ENCODE data around the gene EHBP1.
A peak's percentile ranks its signal among the peaks of the same experiment; 100 is the strongest.

The EHBP1 gene

GRCh38 chr2:63049970-63050333 is 344.4 kb downstream of the EHBP1 start (continued):
- TF ChIP-seq ZNF518A (tag by site-specific recombination; conservative IDR thresholded peaks at IDR 0.05; ENCODE audit: low read depth) (no peak), GLIS1 (tag by site-specific recombination; IDR thresholded peaks at IDR 0.05) (peak; percentile 57)

- ChIA-PET CTCF (no interaction called here), POLR2A (interaction anchor here (0.6 to 1.0 kb wide), 4 partner anchors 9 to 86 kb away, joined by 3 to 4 read pairs (median 4); no protein-coding TSS in a partner anchor)
- peaks cover 0 to 32% of the 10 kb centered on the region in 2 experiments; a peak in 1 of 3 replicates for H3K36me3 ChIP-seq (ENCODE audit: control insufficient read depth in 2 of 2, insufficient read depth in 1 of 2, low read length in 2 of 2)
- H3K4me3 ChIP-seq (ENCODE audit: low read depth, low read length) = peak within 1 kb of the TSS; percentile 70
- no peaks in the 10 kb centered on the region for H3K9me3 ChIP-seq (ENCODE audit: control insufficient read depth, insufficient read depth, low read depth, low read length)
- H3K27ac ChIP-seq (ENCODE audit: extremely low read depth, low read depth, low read length) = peak within 1 kb of the TSS; percentile 99
- H3K4me1 ChIP-seq (ENCODE audit: control insufficient read depth, insufficient read depth, low read length) = peaks cover 2% of the 10 kb centered on the region; the same call in 1 of the 2 replicates
- TF ChIP-seq ZSCAN30 (tag by site-specific recombination; IDR thresholded peaks at IDR 0.05) (0 out of 2 replicates have a peak, but pooled peaks have one; percentile 28), WT1 (tag by site-specific recombination; IDR thresholded peaks at IDR 0.05) (peak; percentile 67; the same call in 1 of the 2 replicates), ZNF341 (tag by site-specific recombination; IDR thresholded peaks at IDR 0.05; ENCODE audit: low read depth) (peak; percentile 70), ZNF335 (tag by site-specific recombination; conservative IDR thresholded peaks at IDR 0.05) (peak; percentile 89), TSHZ1 (tag by site-specific recombination; IDR thresholded peaks at IDR 0.05; ENCODE audit: borderline replicate concordance) (peak; percentile 62; the same call in 1 of the 2 replicates), ZNF654 (tag by site-specific recombination; IDR thresholded peaks at IDR 0.05; ENCODE audit: low read depth) (no peak), ZNF658 (tag by site-specific recombination; IDR thresholded peaks at IDR 0.05) (no peak), ZNF555 (tag by site-specific recombination; conservative IDR thresholded peaks at IDR 0.05) (no peak), ZNF274 (IDR thresholded peaks at IDR 0.05; ENCODE audit: low read length) (no peak), ZNF274 (tag by site-specific recombination; IDR thresholded peaks at IDR 0.05; ENCODE audit: borderline replicate concordance) (no peak), ZFHX2 (tag by site-specific recombination; conservative IDR thresholded peaks at IDR 0.05) (peak; percentile 66), ZEB2 (tag by site-specific recombination; IDR thresholded peaks at IDR 0.05) (peak; percentile 69; the same call in 1 of the 2 replicates), KLF10 (tag by site-specific recombination; IDR thresholded peaks at IDR 0.05) (0 out of 2 replicates have a peak, but pooled peaks have one; percentile 6), FEZF1 (tag by site-specific recombination; IDR thresholded peaks at IDR 0.05) (peak; percentile 39; the same call in 1 of the 2 replicates), KLF1 (tag by site-specific recombination; IDR thresholded peaks at IDR 0.05) (peak; percentile 40; the same call in 1 of the 2 replicates), ZNF747 (tag by site-specific recombination; IDR thresholded peaks at IDR 0.05) (no peak), PATZ1 (tag by site-specific recombination; IDR thresholded peaks at IDR 0.05) (peak; percentile 74), ZNF114 (tag by site-specific recombination; IDR thresholded peaks at IDR 0.05) (no peak), ZNF660 (tag by site-specific recombination; IDR thresholded peaks at IDR 0.05) (peak; percentile 29; the same call in 1 of the 2 replicates), ZBTB20 (tag by site-specific recombination; IDR thresholded peaks at IDR 0.05) (peak; percentile 81; the same call in 1 of the 2 replicates), SP3 (tag by site-specific recombination; IDR thresholded peaks at IDR 0.05) (peak; percentile 72), ZNF488 (tag by site-specific recombination; IDR thresholded peaks at IDR 0.05) (no peak)
Measured at GRCh38 chr2:63050334-63051041, 345.0 kb downstream of the EHBP1 start, which contains the start of gene OTX1. OTX1 (plus strand) TSS chr2:63050830; CDS start chr2:63052991, 2,161 bp downstream.
